Measurements from ENCODE around the gene KCNJ9.
A peak's percentile ranks its signal among the peaks of the same experiment; 100 is the strongest.

KCNJ9 gene

GRCh38 chr1:160087118-160087662 lies 5.9 kb downstream of the KCNJ9 start:
- DNase-seq (ENCODE audit: low read depth in 3 of 3) = no peak

GRCh38 chr1:160089883-160090282 lies 8.5 kb downstream of the KCNJ9 start:
- no peak for DNase-seq (ENCODE audit: low read depth in 3 of 3)

- DNase-seq (ENCODE audit: low read depth in 3 of 3) = no peak
Observed at GRCh38 chr1:160090760-160091159, 9.4 kb downstream of the KCNJ9 start.

GRCh38 chr1:160091666-160092223 lies 10.4 kb downstream of the KCNJ9 start:
- no peak for DNase-seq (ENCODE audit: low read depth in 3 of 3)

- DNase-seq (ENCODE audit: low read depth in 3 of 3) = no peak
Observed at GRCh38 chr1:160092366-160093068, 11.2 kb downstream of the KCNJ9 start.

GRCh38 chr1:160093069-160093395 lies 11.7 kb downstream of the KCNJ9 start:
- DNase-seq (ENCODE audit: low read depth in 3 of 3) = no peak

GRCh38 chr1:160093624-160094290 lies 12.4 kb downstream of the KCNJ9 start:
- no peak for DNase-seq (ENCODE audit: low read depth in 3 of 3)

GRCh38 chr1:160094291-160094625 lies 12.9 kb downstream of the KCNJ9 start:
- DNase-seq (ENCODE audit: low read depth in 3 of 3) = no peak

GRCh38 chr1:160094806-160095205 lies 13.5 kb downstream of the KCNJ9 start:
- DNase-seq (ENCODE audit: low read depth in 3 of 3) = no peak

- DNase-seq (ENCODE audit: low read depth in 3 of 3) = no peak
Observed at GRCh38 chr1:160095382-160096105, 14.2 kb downstream of the KCNJ9 start.

GRCh38 chr1:160096274-160097116 lies 15.2 kb downstream of the KCNJ9 start:
- no peak for DNase-seq (ENCODE audit: low read depth in 3 of 3)

GRCh38 chr1:160097151-160097910 lies 16.0 kb downstream of the KCNJ9 start:
- DNase-seq (ENCODE audit: low read depth in 3 of 3) = peak in 1 of 3 donors; percentile 48

GRCh38 chr1:160097911-160098851 lies 16.8 kb downstream of the KCNJ9 start, which contains the start of gene IGSF8:
TSS of gene IGSF8 (minus strand) at chr1:160098619. CDS start at chr1:160098472, 147 bp downstream.
- DNase-seq (ENCODE audit: low read depth in 3 of 3) = peak; percentile 85 to 95 (median 86)

GRCh38 chr1:160098852-160099561 lies 17.7 kb downstream of the KCNJ9 start:
- peak; percentile 95 to 98 (median 95) for DNase-seq (ENCODE audit: low read depth in 3 of 3)

- no peak for DNase-seq (ENCODE audit: low read depth in 3 of 3)
Observed at GRCh38 chr1:160099716-160100375, 18.5 kb downstream of the KCNJ9 start.

GRCh38 chr1:160101037-160101716 lies 19.8 kb downstream of the KCNJ9 start:
- peak; percentile 55 to 64 (median 62) for DNase-seq (ENCODE audit: low read depth in 3 of 3)

- DNase-seq (ENCODE audit: low read depth in 3 of 3) = no peak
Observed at GRCh38 chr1:160101717-160102522, 20.6 kb downstream of the KCNJ9 start.

Measured in stimulated activated CD4-positive, alpha-beta T cell treated with anti-CD3 and anti-CD28 coated beads, TNF-alpha, amount 100 ng/mL, for 48 hours (primary cell).